ENCODE measurements around the gene PTPRF. TPM values are rescaled to one million over a fixed set of nuclear protein-coding genes. Genes with fewer than 3 reads are reported as not detected.
A peak's percentile ranks its signal among the peaks of the same experiment; 100 is the strongest.

The PTPRF gene
- 2.9 TPM for total RNA-seq
- long read RNA-seq, partial matches to known transcripts: 4 of 5 reads
- long read RNA-seq, other reads (novel, unspliced or antisense): 1 of 5 reads

DNA sequence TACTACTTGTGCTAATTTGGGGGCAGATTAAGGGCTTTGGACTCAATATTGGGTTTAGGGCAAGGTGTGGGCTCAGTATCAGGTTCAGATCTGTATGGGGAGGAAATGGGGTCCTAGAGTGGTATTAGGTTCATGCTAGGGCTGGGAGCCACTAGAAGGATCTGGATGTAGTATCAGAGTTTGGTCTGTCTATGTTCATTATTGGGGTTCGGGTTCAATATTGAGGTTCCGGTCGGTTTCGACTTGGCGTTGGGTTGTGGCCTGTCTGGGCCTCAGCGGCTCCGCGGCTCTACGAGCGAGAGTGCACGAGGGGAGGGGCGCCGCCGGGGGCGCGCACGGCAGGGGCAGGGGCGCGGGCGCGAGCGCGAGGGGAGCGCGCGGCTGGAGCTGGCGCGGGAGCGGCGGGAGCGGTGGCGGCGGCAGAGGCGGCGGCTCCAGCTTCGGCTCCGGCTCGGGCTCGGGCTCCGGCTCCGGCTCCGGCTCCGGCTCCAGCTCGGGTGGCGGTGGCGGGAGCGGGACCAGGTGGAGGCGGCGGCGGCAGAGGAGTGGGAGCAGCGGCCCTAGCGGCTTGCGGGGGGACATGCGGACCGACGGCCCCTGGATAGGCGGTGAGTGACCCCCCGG is at the start of gene PTPRF:
Gene PTPRF (plus strand): TSS at position 401 of the 624 bp plus-strand sequence. CDS start 14,193 bp downstream, outside the sequence.
- no peak within 1 kb of the TSS for H3K27ac ChIP-seq (replicated peaks)
- peaks cover 39% of the 10 kb centered on the region for H3K27me3 ChIP-seq (ENCODE audit: low read depth)
- H3K9me3 ChIP-seq (replicated peaks): no peaks in the 10 kb centered on the region
- TF ChIP-seq, protein P1, sequence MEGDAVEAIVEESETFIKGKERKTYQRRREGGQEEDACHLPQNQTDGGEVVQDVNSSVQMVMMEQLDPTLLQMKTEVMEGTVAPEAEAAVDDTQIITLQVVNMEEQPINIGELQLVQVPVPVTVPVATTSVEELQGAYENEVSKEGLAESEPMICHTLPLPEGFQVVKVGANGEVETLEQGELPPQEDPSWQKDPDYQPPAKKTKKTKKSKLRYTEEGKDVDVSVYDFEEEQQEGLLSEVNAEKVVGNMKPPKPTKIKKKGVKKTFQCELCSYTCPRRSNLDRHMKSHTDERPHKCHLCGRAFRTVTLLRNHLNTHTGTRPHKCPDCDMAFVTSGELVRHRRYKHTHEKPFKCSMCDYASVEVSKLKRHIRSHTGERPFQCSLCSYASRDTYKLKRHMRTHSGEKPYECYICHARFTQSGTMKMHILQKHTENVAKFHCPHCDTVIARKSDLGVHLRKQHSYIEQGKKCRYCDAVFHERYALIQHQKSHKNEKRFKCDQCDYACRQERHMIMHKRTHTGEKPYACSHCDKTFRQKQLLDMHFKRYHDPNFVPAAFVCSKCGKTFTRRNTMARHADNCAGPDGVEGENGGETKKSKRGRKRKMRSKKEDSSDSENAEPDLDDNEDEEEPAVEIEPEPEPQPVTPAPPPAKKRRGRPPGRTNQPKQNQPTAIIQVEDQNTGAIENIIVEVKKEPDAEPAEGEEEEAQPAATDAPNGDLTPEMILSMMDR (IDR thresholded peaks at IDR 0.05; ENCODE audit: borderline replicate concordance): no peak
- H3K4me1 ChIP-seq: peaks cover 15% of the 10 kb centered on the region
- DNase-seq: peak; percentile 49
- intact Hi-C loops (cut with micrococcal nuclease): no loop called here
- no peaks in the 10 kb centered on the region for H3K36me3 ChIP-seq
- peak within 1 kb of the TSS; percentile 73 for H3K4me3 ChIP-seq

- Histone ChIP-seq H3K9me3 (replicated peaks) (no peaks in the 10 kb centered on the region), H3K27me3 (ENCODE audit: low read depth) (no peaks in the 10 kb centered on the region), H3K4me3 (no peak overlapping the region), H3K36me3 (no peaks in the 10 kb centered on the region), H3K4me1 (no peaks in the 10 kb centered on the region), H3K27ac (replicated peaks) (no peak overlapping the region)
- TF ChIP-seq, protein P1 (IDR thresholded peaks at IDR 0.05; ENCODE audit: borderline replicate concordance): no peak
- intact Hi-C loops (cut with micrococcal nuclease): no loop called here
- DNase-seq: no peak
These were observed 49.2 kb upstream of the PTPRF start for GRCh38 chr1:43481491-43481890.

- intact Hi-C loops (cut with micrococcal nuclease): no loop called here
- DNase-seq: no peak
- Histone ChIP-seq H3K4me1 (no peaks in the 10 kb centered on the region), H3K27ac (replicated peaks) (no peak overlapping the region), H3K27me3 (ENCODE audit: low read depth) (no peaks in the 10 kb centered on the region), H3K4me3 (no peak overlapping the region), H3K36me3 (no peaks in the 10 kb centered on the region), H3K9me3 (replicated peaks) (peaks cover 4% of the 10 kb centered on the region)
- TF ChIP-seq, protein P1 (IDR thresholded peaks at IDR 0.05; ENCODE audit: borderline replicate concordance): no peak
These were observed 48.5 kb upstream of the PTPRF start for GRCh38 chr1:43482215-43482614.

GRCh38 chr1:43484367-43484766 is 46.3 kb upstream of the PTPRF start:
- Histone ChIP-seq H3K27me3 (ENCODE audit: low read depth) (no peaks in the 10 kb centered on the region), H3K36me3 (no peaks in the 10 kb centered on the region), H3K4me1 (no peaks in the 10 kb centered on the region), H3K9me3 (replicated peaks) (peaks cover 25% of the 10 kb centered on the region), H3K4me3 (no peak overlapping the region), H3K27ac (replicated peaks) (no peak overlapping the region)
- TF ChIP-seq, protein P1 (IDR thresholded peaks at IDR 0.05; ENCODE audit: borderline replicate concordance): no peak
- intact Hi-C loops (cut with micrococcal nuclease): no loop called here
- no peak for DNase-seq

DNA sequence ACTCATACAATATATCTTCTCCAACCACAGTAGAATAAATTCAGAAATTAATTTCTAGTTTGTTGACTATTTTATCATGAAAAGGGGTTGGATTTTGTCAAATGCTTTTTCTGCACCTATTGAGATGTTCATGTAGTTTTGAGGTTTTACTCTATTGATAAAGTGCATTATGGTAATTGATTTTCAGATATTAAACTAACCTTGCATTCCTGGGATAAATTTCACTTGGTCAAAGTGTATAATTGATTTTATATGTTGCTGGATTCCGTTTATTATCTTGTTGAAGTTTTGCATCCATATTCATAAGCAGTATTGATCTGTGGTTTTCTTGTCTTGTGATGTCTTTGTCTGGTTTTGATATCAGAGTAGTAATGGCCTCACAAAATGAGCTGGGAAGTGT is 42.5 kb upstream of the PTPRF start:
- Histone ChIP-seq H3K4me3 (no peak overlapping the region), H3K27ac (replicated peaks) (no peak overlapping the region), H3K36me3 (no peaks in the 10 kb centered on the region), H3K9me3 (replicated peaks) (peaks cover 53% of the 10 kb centered on the region), H3K4me1 (no peaks in the 10 kb centered on the region), H3K27me3 (ENCODE audit: low read depth) (no peaks in the 10 kb centered on the region)
- intact Hi-C loops (cut with micrococcal nuclease): no loop called here
- TF ChIP-seq, protein P1 (IDR thresholded peaks at IDR 0.05; ENCODE audit: borderline replicate concordance): no peak
- no peak for DNase-seq
